PC-9 (cell line): ENCODE measurements around the gene CXCR1. TPM values are rescaled to one million over a fixed set of nuclear protein-coding genes. Genes with fewer than 3 reads are reported as not detected.

Source experiments
- BruUV-seq: library from RNA; stranded (reverse); fragments of 400-500 nt; replicated peaks from 2 replicates; lab custom pipeline; 2021; lab: Mats Ljungman, UMichigan
- CTCF ChIA-PET: fragments of 300-600 bp; sonication (Branson Sonifier 250); formaldehyde crosslinking; loops from one replicate; lab custom pipeline; 2022; ENCODE audit warnings: antibody characterized with exemption; lab: Charles Lee
- POLR2A ChIA-PET: fragments of 300-600 bp; sonication (Branson Sonifier 250); formaldehyde crosslinking; loops from one replicate; lab custom pipeline; 2022; ENCODE audit warnings: antibody characterized with exemption; ENCODE audit not compliant: unreplicated experiment; lab: Charles Lee
- DNase-seq, 2 experiments: peaks; one replicate each; pipeline versions ENCODE4 v3.0.0 to v3.0.0-alpha.2; 2015 to 2022; ENCODE audit warnings: mixed read lengths in 1 of 2
- H2AFZ ChIP-seq: fragments of 200-600 bp; sonication (generic); 2 replicates; pipeline ENCODE4 v1.8.1; 2017; ENCODE audit warnings: antibody characterized with exemption
- H3F3A ChIP-seq: fragments of 200-600 bp; sonication (generic); 2 replicates; pipeline ENCODE4 v1.8.1; 2017; ENCODE audit warnings: antibody characterized with exemption, mild to moderate bottlenecking, low read depth; ENCODE audit not compliant: insufficient read depth
- H3K27ac ChIP-seq: fragments of 200-600 bp; sonication (generic); 2 replicates; pipeline ENCODE4 v1.6.1; 2016; ENCODE audit warnings: mixed run types
- H3K27me3 ChIP-seq: fragments of 200-600 bp; sonication (generic); 2 replicates; pipeline ENCODE4 v1.6.1; 2016; ENCODE audit warnings: low read depth, mixed run types; ENCODE audit not compliant: insufficient read depth
- H3K36me3 ChIP-seq: fragments of 200-600 bp; sonication (generic); 2 replicates; pipeline ENCODE4 v1.6.1; 2016; ENCODE audit warnings: low read depth, mixed run types
- H3K4me1 ChIP-seq: fragments of 200-600 bp; sonication (generic); replicated peaks from 2 replicates; pipeline ENCODE4 v1.6.1; 2016; ENCODE audit warnings: mixed run types; ENCODE audit not compliant: insufficient read depth
- H3K4me2 ChIP-seq: fragments of 200-600 bp; sonication (generic); 2 replicates; pipeline ENCODE4 v1.6.1; 2017; ENCODE audit warnings: mixed run types
- H3K4me3 ChIP-seq: fragments of 200-600 bp; sonication (generic); 2 replicates; pipeline ENCODE4 v1.6.1; 2016; ENCODE audit warnings: mixed run types
- H3K79me2 ChIP-seq: fragments of 200-600 bp; sonication (generic); 2 replicates; pipeline ENCODE4 v1.6.1; 2017; ENCODE audit warnings: low read depth, mixed run types
- H3K9me2 ChIP-seq: fragments of 200-600 bp; sonication (generic); 2 replicates; pipeline ENCODE4 v1.8.1; 2017; ENCODE audit warnings: mild to moderate bottlenecking; ENCODE audit not compliant: insufficient read depth
- H3K9me3 ChIP-seq: fragments of 200-600 bp; sonication (generic); 2 replicates; pipeline ENCODE4 v1.8.1; 2016; ENCODE audit warnings: low read depth; ENCODE audit not compliant: insufficient read depth
- H4K20me1 ChIP-seq: fragments of 200-600 bp; sonication (generic); 2 replicates; pipeline ENCODE4 v1.8.1; 2017; ENCODE audit not compliant: insufficient read depth
- EZH2 ChIP-seq: fragments of 200-600 bp; sonication (generic); IDR thresholded peaks from 2 replicates; pipeline ENCODE4 v1.8.0; 2017; ENCODE audit warnings: antibody characterized with exemption, low read depth
- intact Hi-C: fragments of 100-400 bp; cut with micrococcal nuclease; formaldehyde crosslinking; loops from one replicate; pipeline ENCODE4 v1.10.0; 2022; ENCODE audit not compliant: unreplicated experiment
- total RNA-seq: library from RNA; stranded (reverse); gene quantifications from 2 replicates; pipeline ENCODE4 v1.2.3, GENCODE V29; 2021
- TF ChIP-seq, protein P1 (sequence below): fragments of 200-600 bp; sonication (generic); conservative IDR thresholded peaks from 2 replicates; pipeline ENCODE4 v1.6.1; 2017; ENCODE audit warnings: mixed run types, antibody characterized with exemption, mild to moderate bottlenecking, moderate library complexity

The CXCR1 gene
- total RNA-seq, 1 experiment from 2014 or later = not detected

DNA sequence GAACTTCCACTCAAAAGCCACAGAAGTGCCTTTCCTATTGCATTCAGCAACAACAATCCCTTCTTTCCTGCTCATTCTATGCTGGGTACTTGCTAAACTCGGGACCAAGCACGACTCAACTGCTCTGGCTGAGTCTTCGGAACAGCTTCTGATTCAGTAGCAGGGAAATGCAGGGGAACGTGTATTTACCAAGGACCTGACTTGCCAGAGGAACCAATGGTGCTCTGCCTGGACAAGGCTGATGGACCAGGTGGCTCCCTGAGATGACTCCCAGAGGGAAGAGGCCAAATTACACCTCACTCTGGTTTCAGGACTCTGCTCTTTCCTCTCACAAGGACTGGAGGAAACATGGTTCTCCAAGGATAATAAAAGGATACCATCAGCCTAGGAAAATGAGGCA lies 28.7 kb downstream of the CXCR1 start:
- no peak for DNase-seq
- no peak overlapping the region for H3K27ac ChIP-seq
- peaks cover 93% of the 10 kb centered on the region for H3K27me3 ChIP-seq
- H3K9me3 ChIP-seq = no peaks in the 10 kb centered on the region
- ChIA-PET CTCF (no interaction called here), POLR2A (no interaction called here)
- H3K4me1 ChIP-seq = no peaks in the 10 kb centered on the region
- no peaks in the 10 kb centered on the region for H3K79me2 ChIP-seq
- no peak overlapping the region for H3K4me3 ChIP-seq
- H3K9me2 ChIP-seq = no peaks in the 10 kb centered on the region
- H2AFZ ChIP-seq = no peak overlapping the region
- H3K4me2 ChIP-seq = no peak overlapping the region
- TF ChIP-seq, protein P1, sequence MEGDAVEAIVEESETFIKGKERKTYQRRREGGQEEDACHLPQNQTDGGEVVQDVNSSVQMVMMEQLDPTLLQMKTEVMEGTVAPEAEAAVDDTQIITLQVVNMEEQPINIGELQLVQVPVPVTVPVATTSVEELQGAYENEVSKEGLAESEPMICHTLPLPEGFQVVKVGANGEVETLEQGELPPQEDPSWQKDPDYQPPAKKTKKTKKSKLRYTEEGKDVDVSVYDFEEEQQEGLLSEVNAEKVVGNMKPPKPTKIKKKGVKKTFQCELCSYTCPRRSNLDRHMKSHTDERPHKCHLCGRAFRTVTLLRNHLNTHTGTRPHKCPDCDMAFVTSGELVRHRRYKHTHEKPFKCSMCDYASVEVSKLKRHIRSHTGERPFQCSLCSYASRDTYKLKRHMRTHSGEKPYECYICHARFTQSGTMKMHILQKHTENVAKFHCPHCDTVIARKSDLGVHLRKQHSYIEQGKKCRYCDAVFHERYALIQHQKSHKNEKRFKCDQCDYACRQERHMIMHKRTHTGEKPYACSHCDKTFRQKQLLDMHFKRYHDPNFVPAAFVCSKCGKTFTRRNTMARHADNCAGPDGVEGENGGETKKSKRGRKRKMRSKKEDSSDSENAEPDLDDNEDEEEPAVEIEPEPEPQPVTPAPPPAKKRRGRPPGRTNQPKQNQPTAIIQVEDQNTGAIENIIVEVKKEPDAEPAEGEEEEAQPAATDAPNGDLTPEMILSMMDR = no peak
- no peak for TF ChIP-seq EZH2
- H3K36me3 ChIP-seq = no peaks in the 10 kb centered on the region
- no peaks in the 10 kb centered on the region for H3F3A ChIP-seq
- BruUV-seq = no TSS peak
- no peaks in the 10 kb centered on the region for H4K20me1 ChIP-seq
- intact Hi-C loops = no loop called here

DNA sequence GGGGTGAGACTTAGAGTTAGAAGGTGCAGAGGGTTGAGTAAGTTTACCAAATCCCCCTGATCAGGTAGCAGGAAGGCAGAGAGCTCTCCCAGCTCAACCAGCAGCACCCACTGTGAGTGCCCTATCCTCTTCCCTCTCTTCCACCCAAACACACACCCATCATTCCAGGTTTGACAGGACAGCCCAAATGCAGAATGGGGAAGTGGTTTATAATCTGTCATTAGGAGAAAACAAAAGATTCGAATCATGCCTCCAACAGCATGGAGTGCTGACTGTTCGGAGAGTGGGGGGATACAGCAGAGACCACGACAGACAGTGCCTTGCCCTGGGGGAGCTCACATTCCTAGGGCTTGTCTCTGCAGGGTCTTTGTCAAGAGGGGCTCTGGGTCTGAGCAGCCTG lies 29.2 kb downstream of the CXCR1 start:
- no peak overlapping the region for H2AFZ ChIP-seq
- H3K27me3 ChIP-seq = peaks cover 93% of the 10 kb centered on the region
- BruUV-seq = no TSS peak
- no peaks in the 10 kb centered on the region for H3K9me2 ChIP-seq
- H3K4me2 ChIP-seq = no peak overlapping the region
- no peaks in the 10 kb centered on the region for H3F3A ChIP-seq
- no peaks in the 10 kb centered on the region for H3K9me3 ChIP-seq
- TF ChIP-seq, protein P1 = no peak
- no peak for TF ChIP-seq EZH2
- ChIA-PET POLR2A (no interaction called here), CTCF (no interaction called here)
- H4K20me1 ChIP-seq = no peaks in the 10 kb centered on the region
- intact Hi-C loops = no loop called here
- no peak overlapping the region for H3K4me3 ChIP-seq
- H3K79me2 ChIP-seq = no peaks in the 10 kb centered on the region
- H3K36me3 ChIP-seq = no peaks in the 10 kb centered on the region
- no peak for DNase-seq
- H3K27ac ChIP-seq = no peak overlapping the region
- H3K4me1 ChIP-seq = no peaks in the 10 kb centered on the region

DNA sequence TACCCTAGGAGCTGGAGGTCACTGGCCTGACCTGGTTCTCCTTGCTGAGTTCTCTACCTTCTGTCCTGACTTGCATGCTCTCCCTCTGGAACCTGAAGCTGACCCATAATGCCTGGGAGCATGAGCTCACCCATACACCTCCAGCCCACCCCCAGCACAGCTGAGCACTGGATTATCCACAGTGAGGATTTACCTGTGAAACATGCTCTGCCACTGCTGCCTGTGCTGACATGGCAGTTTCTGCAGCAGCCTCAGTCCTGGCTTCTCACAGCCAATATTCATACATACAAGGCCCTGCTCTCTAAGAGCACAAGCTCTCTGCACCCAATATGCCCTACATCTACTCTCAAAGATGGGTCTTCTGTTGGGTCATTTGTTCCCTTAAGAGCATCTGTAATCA lies 35.9 kb downstream of the CXCR1 start:
- no peak for DNase-seq
- POLR2A ChIA-PET = no interaction called here
- intact Hi-C loops = no loop called here
- no peaks in the 10 kb centered on the region for H3K4me1 ChIP-seq
- H3K27ac ChIP-seq = no peak overlapping the region
- H3K4me2 ChIP-seq = no peak overlapping the region
- no peaks in the 10 kb centered on the region for H3K36me3 ChIP-seq
- H3K9me2 ChIP-seq = no peaks in the 10 kb centered on the region
- no peak overlapping the region for H3K4me3 ChIP-seq
- no TSS peak for BruUV-seq
- CTCF ChIA-PET = no interaction called here
- no peak overlapping the region for H2AFZ ChIP-seq
- H3F3A ChIP-seq = no peaks in the 10 kb centered on the region
- H4K20me1 ChIP-seq = no peaks in the 10 kb centered on the region
- H3K27me3 ChIP-seq = peaks cover 47% of the 10 kb centered on the region
- H3K79me2 ChIP-seq = no peaks in the 10 kb centered on the region
- TF ChIP-seq EZH2 = no peak
- TF ChIP-seq, protein P1 = no peak
- no peaks in the 10 kb centered on the region for H3K9me3 ChIP-seq
